Left ventricle myocardium inferior (tissue), 1 donor: ENCODE data around the gene HSD3B1. TPM values are rescaled to one million over a fixed set of nuclear protein-coding genes. Genes with fewer than 3 reads are reported as not detected.

Experiments used
- DNase-seq: peaks from one replicate; pipeline ENCODE4 v3.0.0-alpha.2; 2020
- H3K27ac ChIP-seq: fragments of 200-600 bp; replicated peaks from 2 replicates; pipeline ENCODE4 v1.8.0; 2021
- H3K27me3 ChIP-seq: fragments of 200-600 bp; 2 replicates; pipeline ENCODE4 v1.8.0; 2021; ENCODE audit warnings: low read depth
- H3K36me3 ChIP-seq: fragments of 200-600 bp; 2 replicates; pipeline ENCODE4 v1.8.0; 2021
- H3K4me1 ChIP-seq: fragments of 200-600 bp; 2 replicates; pipeline ENCODE4 v1.8.0; 2021
- H3K4me3 ChIP-seq: fragments of 200-600 bp; 2 replicates; pipeline ENCODE4 v1.8.0; 2021; ENCODE audit warnings: mild to moderate bottlenecking, moderate library complexity
- H3K9me3 ChIP-seq: fragments of 200-600 bp; replicated peaks from 2 replicates; pipeline ENCODE4 v1.8.0; 2021
- intact Hi-C: fragments of 100-400 bp; cut with micrococcal nuclease; formaldehyde crosslinking; loops from one replicate; pipeline ENCODE4 v1.11.0; 2022
- total RNA-seq: library from RNA; stranded (reverse); fragmentation: NEBNext Ultra II Directional; extraction: Animal tissue kit (Norgen Biotek cat#: 25700); gene quantifications from one replicate; pipeline ENCODE4 v1.2.1, GENCODE V29; 2021
- TF ChIP-seq, protein P1 (sequence below): fragments of 200-600 bp; IDR thresholded peaks from 2 replicates; pipeline ENCODE4 v1.8.0; 2021; ENCODE audit warnings: antibody characterized with exemption, mild to moderate bottlenecking, borderline replicate concordance
- donor health status: DM: no; HTN: yes; CAD: no; lungs with severe emphysema.

Gene HSD3B1
- total RNA-seq, 1 donor from 2014 or later, result not detected

DNA sequence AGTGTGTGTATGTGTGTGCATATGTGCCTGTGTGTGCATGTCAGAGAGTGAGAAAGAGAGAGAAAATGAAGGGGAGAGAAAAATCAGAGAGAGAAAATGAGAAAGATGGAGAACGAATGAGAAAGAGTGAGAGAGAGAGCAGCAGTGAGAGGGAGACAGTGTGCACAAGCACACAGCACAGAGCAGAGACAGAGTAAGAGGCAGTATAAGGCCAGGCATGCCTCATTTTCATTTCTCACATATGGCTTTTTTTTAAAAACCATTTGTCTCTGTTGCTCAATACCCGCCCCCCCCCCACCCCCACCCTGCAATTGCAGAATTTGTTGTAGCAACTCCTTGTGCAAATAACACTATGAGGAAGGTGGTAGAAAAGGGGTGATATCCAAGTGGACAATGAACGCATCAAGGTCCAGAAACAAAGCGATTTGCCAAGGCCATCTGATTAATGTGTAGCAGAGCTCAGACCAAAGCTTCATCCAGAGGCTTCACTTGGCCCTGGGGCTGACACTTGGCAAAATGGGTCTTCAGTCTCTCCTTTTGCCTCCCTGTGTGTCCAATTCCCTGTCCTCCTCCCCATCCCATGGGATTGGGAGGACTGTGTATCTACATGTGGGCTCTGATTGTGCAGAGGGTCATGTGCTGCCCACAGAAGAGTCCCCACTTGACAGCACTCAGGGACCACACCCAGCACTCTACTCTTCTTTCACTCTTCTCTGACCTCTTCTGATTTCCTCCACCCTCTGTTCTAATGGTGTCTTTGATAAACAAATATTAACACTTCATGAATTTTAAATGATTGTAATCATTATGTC lies 38.9 kb upstream of the HSD3B1 start:
- Histone ChIP-seq H3K36me3 (no peaks in the 10 kb centered on the region), H3K27me3 (no peaks in the 10 kb centered on the region), H3K4me1 (no peaks in the 10 kb centered on the region), H3K9me3 (no peaks in the 10 kb centered on the region), H3K27ac (no peak overlapping the region), H3K4me3 (no peak overlapping the region)
- intact Hi-C loops, result no loop called here
- TF ChIP-seq, protein P1, sequence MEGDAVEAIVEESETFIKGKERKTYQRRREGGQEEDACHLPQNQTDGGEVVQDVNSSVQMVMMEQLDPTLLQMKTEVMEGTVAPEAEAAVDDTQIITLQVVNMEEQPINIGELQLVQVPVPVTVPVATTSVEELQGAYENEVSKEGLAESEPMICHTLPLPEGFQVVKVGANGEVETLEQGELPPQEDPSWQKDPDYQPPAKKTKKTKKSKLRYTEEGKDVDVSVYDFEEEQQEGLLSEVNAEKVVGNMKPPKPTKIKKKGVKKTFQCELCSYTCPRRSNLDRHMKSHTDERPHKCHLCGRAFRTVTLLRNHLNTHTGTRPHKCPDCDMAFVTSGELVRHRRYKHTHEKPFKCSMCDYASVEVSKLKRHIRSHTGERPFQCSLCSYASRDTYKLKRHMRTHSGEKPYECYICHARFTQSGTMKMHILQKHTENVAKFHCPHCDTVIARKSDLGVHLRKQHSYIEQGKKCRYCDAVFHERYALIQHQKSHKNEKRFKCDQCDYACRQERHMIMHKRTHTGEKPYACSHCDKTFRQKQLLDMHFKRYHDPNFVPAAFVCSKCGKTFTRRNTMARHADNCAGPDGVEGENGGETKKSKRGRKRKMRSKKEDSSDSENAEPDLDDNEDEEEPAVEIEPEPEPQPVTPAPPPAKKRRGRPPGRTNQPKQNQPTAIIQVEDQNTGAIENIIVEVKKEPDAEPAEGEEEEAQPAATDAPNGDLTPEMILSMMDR, result no peak
- no peak for DNase-seq

DNA sequence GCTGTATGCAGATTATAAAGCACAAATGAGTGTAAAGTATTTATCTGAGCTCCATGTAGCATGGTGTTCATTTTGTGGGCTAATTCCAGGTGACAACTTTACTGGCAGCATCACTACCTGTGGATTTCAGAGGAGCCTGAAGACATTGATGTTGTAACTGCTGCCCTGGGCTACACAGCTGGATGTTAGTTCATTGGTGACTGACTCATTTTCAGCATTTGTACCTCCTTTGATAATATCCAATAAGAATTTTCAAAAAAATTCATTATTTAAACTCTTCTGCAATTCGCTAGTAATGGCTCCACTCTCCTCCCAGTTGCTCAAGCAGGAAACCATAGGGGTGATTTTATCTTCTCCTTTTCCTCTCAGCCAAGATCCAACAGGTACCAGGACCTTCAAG lies 37.3 kb upstream of the HSD3B1 start:
- TF ChIP-seq, protein P1, result no peak
- H3K27me3 ChIP-seq, result no peaks in the 10 kb centered on the region
- H3K4me1 ChIP-seq, result no peaks in the 10 kb centered on the region
- intact Hi-C loops, result no loop called here
- H3K4me3 ChIP-seq, result no peak overlapping the region
- no peaks in the 10 kb centered on the region for H3K36me3 ChIP-seq
- DNase-seq, result no peak
- H3K27ac ChIP-seq, result no peak overlapping the region
- H3K9me3 ChIP-seq, result no peaks in the 10 kb centered on the region

DNA sequence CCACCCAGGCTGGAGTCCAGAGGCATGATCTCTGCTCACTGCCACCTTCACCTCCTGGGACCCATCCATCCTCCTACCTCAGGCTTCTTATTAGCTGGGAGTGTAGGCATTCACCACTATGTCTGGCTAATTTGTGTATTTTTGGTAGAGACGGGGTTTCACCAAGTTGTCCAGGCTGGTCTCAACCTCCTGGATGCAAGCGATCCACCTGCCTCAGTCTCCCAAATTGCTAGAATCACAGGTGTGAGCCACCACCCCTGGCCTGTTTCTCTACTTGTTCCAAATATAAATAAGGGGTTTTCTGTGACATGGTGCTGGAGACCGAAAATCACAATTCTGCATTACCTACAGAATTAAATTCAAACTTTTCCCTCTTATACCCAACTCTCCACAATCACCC lies 36.6 kb upstream of the HSD3B1 start:
- TF ChIP-seq, protein P1, result no peak
- H3K27ac ChIP-seq, result no peak overlapping the region
- no peaks in the 10 kb centered on the region for H3K4me1 ChIP-seq
- intact Hi-C loops, result no loop called here
- H3K36me3 ChIP-seq, result no peaks in the 10 kb centered on the region
- no peak for DNase-seq
- no peak overlapping the region for H3K4me3 ChIP-seq
- no peaks in the 10 kb centered on the region for H3K9me3 ChIP-seq
- no peaks in the 10 kb centered on the region for H3K27me3 ChIP-seq

DNA sequence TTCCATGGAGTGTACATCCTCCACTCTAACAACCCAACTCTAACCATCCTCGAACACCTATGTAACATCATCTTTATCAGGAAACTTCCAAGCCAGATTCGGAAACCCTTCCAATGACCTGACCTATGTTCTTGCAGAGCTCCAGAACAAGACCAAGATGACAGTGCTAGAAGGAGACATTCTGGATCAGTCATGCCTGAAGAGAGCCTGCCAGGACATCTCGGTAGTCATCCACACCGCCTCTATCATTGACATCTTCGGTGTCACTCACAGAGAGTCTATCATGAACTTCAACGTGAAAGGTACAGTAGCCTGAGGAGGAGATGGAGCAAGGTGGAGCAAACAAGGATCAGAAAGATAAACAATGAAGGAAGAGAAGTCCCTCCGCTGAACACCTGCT lies 36.1 kb upstream of the HSD3B1 start:
- no peak for DNase-seq
- no peak overlapping the region for H3K27ac ChIP-seq
- no peaks in the 10 kb centered on the region for H3K36me3 ChIP-seq
- intact Hi-C loops, result no loop called here
- no peaks in the 10 kb centered on the region for H3K9me3 ChIP-seq
- no peaks in the 10 kb centered on the region for H3K4me1 ChIP-seq
- TF ChIP-seq, protein P1, result no peak
- H3K27me3 ChIP-seq, result no peaks in the 10 kb centered on the region
- no peak overlapping the region for H3K4me3 ChIP-seq

DNA sequence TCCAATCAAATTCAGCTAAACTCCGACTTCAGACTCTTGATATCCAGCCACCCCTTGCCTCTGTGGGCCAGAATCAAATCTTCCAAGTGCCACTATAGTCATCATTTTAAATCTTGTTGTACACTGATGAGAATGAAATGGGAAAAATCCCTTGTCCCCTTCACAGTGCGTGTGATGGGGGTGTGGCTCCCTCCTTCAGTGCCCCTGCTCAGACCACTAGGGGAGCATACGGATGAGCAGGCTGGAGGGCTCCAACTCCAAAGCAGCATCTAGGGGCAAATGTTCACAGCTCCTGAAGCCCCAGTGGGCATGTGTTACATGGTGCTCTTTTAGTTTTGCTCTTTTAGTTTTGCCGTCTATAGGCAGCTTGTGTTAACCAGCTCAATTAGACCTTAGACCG lies 35.4 kb upstream of the HSD3B1 start:
- Histone ChIP-seq H3K4me1 (no peaks in the 10 kb centered on the region), H3K4me3 (no peak overlapping the region), H3K36me3 (no peaks in the 10 kb centered on the region), H3K27ac (no peak overlapping the region), H3K27me3 (no peaks in the 10 kb centered on the region), H3K9me3 (no peaks in the 10 kb centered on the region)
- intact Hi-C loops, result no loop called here
- no peak for DNase-seq
- TF ChIP-seq, protein P1, result no peak
